CD1c-positive myeloid dendritic cell (primary cell): ENCODE data around the gene CPT1B.
"Not testable (repeated sequence)": the region's sequence is repeated elsewhere in the genome, so short reads cannot be mapped to it uniquely, and the experiment has no call there.

Experiments
- DNase-seq: peaks from one replicate; pipeline ENCODE4 v3.0.0-alpha.2; 2016; ENCODE audit errors: extremely low spot score

CPT1B gene

GRCh38 chr22:50527921-50528681, 50.1 kb downstream of the CPT1B start:
- no peak for DNase-seq

- DNase-seq, result peak; percentile 71
These were observed 51.1 kb downstream of the CPT1B start for GRCh38 chr22:50526834-50527801.

- peak; percentile 84 for DNase-seq
These were observed 52.0 kb downstream of the CPT1B start for GRCh38 chr22:50526108-50526833.

GRCh38 chr22:50525858-50526107, 52.4 kb downstream of the CPT1B start:
- DNase-seq, result no peak

- peak; percentile 100 for DNase-seq
These were observed 52.9 kb downstream of the CPT1B start, which contains the start of gene SCO2 for GRCh38 chr22:50525104-50525857. SCO2 (minus strand) TSS chr22:50525598; CDS start chr22:50524411, 1,187 bp downstream.

GRCh38 chr22:50524676-50525103, 53.5 kb downstream of the CPT1B start:
- no peak for DNase-seq

- DNase-seq, result no peak
These were observed 54.2 kb downstream of the CPT1B start for GRCh38 chr22:50523806-50524675.

GRCh38 chr22:50523458-50523805, 54.8 kb downstream of the CPT1B start:
- no peak for DNase-seq

GRCh38 chr22:50522806-50523438, 55.3 kb downstream of the CPT1B start:
- DNase-seq, result no peak

- no peak for DNase-seq
These were observed 55.9 kb downstream of the CPT1B start for GRCh38 chr22:50522208-50522805.

- DNase-seq, result no peak
These were observed 56.5 kb downstream of the CPT1B start for GRCh38 chr22:50521710-50522109.

- no peak for DNase-seq
These were observed 57.3 kb downstream of the CPT1B start for GRCh38 chr22:50520826-50521453.

GRCh38 chr22:50520184-50520583, 58.0 kb downstream of the CPT1B start:
- not testable (repeated sequence) for DNase-seq

- no peak for DNase-seq
These were observed 59.1 kb downstream of the CPT1B start for GRCh38 chr22:50519151-50519550.
